SIG-M5 (cell line): Measurements from ENCODE around the gene TOLLIP.
"Not testable (repeated sequence)": the region's sequence is repeated elsewhere in the genome, so short reads cannot be mapped to it uniquely, and the experiment has no call there.

Experiments used
- DNase-seq: peaks from one replicate; lab custom pipeline; 2025; lab: John Stamatoyannopoulos, UW

Gene TOLLIP

DNA sequence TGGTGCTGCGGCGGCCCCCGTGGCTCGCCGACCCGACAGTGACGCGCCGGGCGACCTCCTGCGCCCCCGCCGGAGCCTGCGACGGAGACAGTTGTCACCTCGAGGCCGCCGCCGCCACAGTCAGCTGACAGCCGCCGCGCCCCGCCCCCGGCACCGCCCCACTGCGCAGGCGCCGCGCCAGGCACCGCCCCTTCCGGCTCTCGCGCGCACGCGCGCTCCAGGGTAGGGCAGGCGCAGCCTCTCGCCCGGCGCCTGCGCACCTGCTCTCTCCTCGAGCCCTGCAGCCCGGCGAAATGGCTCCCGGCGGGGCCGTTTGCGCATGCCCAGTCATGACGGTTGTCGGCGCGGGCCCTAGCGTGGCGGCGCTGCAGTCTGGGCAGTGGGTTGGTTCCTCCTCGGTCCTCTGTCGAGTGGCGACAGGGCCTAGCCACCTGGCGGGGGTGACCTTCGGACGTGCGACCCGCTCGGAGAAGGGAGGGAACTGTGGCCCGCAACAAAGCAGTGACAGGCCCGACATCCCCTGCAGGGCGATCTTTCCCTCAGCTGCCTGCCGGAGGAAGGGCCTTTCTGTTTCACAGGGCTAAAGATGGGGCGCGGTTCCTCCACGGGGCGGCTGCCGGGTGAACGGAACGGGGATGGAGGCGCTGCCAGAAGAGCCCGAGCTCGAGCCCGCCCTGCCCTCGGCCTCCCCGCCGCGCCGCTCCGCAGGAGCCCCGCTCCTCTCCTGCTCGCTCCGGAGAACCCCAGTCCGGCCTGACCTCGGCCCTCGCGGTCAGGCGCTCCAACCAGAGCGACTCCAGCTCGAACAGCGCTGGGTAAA is at the start of gene TOLLIP:
TSS of gene TOLLIP (minus strand) at position 135 of the 820 bp plus-strand sequence. CDS start at position 1, 134 bp downstream.
- DNase-seq: no peak

DNA sequence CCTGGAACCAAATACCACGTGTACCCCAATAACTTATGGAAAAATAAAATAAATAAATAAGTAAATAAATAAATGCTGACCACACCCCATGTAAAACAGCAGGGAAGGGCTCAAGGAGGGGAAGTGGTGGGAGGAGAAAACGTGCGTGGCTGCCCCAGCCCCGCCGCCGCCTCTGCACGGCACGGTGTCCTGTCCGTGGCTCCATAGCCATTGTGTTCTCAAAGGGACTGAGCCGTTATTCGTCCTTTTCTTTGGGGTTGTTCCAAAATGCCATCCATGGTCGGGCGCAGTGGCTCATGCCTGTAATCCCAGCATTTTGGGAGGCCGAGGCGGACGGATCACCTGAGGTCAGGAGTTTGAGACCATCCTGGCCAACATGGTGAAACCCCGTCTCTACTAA is 49.5 kb upstream of the TOLLIP start:
- not testable (repeated sequence) for DNase-seq

DNA sequence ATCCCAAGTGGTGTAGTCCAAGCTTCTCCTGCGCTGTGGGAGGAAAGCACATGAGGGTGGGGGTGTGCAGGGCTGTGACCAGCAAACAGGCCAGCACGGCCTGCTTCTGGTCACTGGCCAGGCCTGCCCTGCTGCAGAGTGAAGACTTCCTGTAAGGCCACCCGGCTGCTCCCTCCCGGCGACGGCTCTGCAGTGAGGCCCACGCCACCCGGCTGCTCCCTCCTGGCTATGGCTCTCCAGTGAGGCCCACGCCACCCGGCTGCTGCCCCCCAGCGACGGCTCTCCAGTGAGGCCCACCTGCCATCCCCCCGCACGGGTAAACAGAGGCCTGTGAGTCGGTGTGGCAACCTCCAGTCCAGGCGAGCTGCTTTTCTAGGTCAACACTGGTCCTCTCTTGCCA is 48.9 kb upstream of the TOLLIP start:
- DNase-seq: no peak

DNA sequence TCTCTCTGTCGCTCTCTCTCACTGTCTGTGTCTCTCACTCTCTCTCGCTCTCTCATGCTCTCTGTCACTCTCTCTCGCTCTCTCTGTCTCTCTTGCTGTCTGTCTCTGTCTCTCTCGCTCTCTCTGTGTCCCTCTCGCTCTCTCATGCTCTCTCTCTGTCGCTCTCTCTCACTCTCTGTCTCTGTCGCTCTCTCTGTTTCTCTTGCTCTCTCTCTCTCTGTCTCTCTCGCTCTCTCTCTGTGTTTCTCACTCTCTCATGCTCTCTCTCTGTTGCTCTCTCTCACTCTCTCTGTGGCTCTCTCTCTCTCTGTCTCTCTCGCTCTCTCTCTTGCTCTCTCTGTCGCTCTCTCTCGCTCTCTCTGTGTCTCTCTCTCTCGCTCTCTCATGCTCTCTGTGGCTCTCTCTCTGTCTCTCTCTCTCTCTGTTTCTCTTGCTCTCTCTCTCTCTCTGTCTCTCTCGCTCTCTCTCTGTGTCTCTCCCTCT is 47.1 kb upstream of the TOLLIP start:
- DNase-seq: no peak

DNA sequence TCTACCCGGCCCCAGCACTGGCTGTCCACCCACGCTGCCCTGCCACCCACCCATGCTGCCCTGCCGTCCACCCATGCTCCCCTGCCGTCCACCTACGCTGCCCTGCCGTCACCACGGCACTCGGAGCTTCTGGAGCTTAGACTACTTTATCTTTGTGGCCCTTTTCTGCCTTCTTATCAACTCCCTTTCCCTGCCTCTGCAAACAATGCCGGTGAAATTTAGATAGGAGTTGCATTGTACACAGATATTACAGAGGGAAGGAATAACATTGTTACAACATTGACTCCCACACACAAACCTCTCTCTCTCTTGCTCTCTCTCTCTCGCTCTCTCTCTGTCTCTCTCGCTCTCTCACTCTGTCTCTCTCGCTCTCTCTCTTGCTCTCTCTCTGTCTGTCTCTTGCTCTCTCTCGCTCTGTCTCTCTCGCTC is 46.6 kb upstream of the TOLLIP start:
- no peak for DNase-seq

DNA sequence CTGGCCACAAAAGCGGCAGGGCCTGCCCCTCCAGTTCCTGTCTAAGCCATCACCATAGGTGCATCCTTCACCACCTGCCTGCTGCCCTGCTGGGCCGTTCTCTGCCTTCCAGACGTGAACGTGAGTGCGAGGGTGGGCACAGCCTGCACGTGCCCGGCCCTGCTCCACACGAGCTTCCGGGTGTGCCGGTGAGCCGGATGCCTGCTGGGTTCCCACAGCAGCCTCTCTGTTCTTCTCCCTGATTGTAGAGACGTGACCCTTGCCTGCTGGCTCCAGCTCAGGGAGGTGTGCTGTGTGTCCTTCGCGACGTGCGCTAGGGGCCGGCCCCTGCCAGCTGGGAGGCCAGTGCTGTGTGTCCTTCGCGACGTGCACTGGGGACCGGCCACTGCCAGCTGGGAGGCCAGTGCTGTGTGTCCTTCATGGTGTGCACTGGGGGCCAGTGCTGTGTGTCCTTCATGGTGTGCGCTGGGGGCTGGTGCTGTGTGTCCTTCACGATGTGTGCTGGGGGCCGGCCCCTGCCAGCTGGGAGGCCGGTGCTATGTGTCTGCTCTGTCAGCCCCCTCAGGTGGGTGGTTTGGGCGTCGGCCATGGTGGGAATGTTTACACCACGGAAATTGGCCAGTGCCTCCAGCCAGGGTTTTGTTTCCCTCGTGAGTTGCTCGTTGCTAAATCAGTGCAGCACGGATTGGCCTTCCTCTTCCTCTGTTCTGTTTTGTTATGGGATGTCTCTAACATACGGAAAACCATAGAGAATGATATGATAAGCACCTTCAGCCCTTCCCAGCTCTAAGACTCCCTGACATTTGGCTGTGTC is 44.9 kb upstream of the TOLLIP start:
- no peak for DNase-seq

DNA sequence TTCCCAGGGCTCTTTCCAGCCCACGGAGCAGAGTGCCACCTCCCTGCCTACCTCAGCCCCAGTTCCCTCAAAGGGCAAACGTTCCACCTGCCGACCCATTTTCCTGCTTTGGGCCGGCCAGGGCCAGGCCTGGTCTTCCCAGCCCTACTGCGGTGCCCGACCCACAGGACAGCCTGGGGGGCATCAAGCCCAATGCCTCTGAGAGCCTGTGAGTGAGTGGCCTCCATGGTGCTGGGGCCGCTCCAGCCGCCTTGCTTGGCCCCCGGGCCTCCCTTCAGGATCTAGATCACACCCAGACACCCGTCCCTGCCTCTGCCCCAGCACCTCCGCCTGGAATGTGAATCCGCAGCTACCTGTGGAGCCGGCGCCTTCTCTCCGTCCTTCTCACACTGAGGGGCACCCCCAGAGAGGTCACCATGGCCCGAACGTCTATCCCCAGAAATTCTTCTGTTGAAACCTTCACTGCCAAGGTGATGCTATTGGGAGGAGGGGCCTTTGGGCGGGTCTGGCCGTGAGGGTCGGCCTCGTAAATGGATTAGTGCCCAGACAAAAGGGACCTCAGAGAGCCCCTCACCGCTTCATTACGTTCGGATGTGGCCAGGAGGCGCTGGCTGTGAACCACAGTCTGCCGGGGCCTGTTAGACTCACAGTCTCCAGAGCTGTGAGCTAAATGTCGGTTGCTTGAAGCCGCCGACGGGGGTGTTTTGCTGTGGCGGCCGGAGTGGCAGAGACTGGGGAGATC is 44.1 kb upstream of the TOLLIP start:
- no peak for DNase-seq

DNA sequence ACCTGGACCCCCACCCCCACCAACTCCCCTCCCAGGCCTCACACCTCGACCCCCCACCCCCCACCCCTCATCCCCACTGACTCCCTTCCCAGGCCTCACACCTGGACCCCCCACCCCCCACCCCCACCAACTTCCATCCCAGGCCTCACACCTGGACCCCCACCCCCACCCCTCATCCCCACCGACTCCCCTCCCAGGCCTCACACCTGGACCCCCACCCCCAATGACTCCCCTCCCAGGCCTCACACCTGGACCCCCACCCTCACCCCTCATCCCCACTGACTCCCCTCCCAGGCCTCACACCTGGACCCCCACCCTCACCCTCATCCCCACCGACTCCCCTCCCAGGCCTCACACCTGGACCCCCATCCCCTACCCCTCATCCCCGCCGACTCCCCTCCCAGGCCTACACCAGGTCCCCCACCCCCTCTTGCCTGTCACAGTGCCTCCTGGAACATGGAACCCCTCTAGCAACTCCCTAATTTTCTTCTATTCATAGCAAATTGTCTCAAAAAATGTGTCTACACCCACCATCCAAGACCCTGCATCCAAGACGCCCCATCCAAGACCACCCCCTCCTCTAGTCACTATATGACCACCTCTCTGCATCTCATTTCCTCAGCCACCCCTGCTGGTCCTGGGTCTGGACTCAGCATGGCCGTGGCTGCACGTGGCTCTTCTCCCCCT is 43.4 kb upstream of the TOLLIP start:
- DNase-seq: no peak

DNA sequence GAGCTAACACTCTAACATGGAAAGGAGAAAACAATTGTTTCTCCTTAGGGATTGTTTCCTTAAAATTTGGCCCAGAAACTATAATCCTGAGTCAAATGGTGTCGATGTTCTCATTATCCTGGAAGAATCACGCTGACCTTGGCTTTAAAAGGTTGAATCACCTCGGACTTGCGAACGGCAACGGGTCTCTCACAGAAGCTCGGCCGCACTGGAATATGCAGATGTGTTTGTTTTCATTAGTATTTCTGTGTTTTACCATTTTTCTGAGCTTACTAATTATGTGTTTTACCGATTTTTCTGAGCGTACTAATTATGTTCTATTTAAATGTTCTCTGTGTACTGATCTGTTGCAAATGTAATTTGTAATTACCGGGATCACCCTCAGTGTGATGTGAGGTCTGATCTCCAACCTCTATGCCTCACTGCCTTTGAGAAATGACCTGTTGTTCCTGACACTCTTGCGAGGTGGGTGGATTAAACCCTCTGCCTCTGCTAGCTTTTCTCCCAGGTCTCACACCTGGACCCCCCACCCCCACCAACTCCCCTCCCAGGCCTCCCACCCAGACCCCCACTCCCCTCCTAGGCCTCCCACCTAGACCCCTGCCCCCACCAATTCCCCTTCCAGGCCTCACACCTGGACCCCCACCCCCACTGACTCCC is 42.0 kb upstream of the TOLLIP start:
- DNase-seq: no peak

DNA sequence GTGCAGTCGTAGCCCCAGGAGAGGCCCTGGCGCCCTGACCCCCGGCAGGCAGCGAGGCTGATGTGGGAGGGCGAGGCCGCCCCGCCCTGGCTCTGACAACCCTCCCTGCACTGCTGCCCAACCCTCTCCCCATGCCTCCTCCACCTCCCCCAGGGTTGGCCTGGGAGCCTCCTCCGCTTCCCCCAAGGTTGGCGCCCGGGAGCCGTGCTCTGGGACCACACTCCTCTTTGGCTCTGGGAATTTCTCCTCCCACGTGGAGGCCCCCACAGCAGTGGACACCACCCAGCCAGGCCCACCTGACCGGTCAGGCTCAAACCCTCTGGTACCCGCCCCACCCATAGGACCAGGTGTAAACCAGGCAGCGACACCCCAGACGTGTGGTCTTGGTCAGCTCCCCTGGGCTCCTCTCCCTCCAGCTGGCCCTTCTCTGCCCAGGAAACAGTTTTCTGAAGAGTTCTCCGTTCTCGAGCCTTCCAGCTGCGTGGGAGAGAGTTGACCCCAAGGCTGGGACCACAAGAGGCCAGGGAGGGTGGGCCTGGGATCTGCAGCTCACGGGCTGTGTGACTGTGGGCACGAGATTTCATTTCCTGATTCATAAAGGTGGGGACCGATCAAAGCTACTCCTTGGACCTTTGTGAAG is 40.8 kb upstream of the TOLLIP start:
- DNase-seq: no peak

DNA sequence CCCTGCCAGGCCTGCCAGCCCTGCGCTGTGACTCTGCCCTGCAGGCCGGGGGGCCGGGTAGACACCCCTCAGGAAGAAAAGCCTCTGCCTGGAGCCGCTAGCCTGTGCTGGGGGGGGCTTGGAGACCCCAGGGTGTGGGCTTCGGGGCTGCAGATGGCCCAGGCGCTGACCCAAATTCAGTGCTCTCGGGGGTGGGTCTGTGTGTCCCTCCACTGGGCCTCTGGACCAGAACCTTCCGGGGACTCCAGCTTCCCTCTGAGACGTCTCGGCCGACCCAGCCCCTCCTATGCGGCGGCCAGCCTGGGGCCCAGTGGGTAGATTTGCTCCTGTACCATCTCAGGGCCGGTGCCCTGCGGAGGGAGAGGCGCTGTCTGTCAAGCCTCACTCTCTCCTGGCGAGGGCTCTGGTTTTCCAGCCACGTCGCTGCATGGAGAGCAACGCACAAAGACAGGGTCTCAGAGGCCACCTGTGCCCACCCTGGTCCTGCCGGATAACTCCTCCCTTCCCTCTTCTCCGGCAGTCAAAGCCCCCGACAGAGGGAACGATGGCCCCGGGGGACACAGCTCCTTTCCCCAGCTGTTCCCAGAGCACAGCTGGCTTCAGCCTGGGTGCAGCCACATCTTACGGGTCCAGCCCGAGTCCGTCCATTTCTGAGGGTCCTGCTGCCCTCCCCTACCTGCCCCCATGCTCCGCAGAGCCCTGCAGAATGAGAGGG is 40.1 kb upstream of the TOLLIP start:
- no peak for DNase-seq

DNA sequence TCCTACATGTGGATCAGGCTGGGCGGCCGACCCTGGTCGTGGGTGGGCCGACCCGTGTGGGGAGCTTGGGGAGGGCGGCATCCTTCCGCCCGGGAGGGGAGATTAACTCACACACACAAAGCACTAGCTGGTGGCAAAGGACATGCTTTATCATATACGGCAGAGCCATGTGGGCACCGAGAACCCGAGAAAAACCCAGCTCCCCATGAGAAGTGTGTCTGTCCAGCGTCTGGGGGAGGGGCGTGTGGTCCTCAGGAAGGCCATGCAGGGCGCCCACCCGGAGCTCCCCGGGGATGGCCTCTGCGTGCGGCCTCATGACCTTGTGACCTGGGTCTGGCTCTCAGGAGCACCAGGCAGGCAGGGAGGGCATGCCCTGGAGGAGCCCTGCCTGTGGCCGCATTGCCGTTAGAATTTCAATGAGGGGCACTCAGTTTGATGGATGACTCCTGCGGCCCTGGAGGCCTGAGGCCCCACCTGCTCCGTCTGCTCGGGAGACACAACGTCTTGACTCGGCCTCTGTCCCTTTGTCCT is 39.4 kb upstream of the TOLLIP start:
- DNase-seq: no peak

DNA sequence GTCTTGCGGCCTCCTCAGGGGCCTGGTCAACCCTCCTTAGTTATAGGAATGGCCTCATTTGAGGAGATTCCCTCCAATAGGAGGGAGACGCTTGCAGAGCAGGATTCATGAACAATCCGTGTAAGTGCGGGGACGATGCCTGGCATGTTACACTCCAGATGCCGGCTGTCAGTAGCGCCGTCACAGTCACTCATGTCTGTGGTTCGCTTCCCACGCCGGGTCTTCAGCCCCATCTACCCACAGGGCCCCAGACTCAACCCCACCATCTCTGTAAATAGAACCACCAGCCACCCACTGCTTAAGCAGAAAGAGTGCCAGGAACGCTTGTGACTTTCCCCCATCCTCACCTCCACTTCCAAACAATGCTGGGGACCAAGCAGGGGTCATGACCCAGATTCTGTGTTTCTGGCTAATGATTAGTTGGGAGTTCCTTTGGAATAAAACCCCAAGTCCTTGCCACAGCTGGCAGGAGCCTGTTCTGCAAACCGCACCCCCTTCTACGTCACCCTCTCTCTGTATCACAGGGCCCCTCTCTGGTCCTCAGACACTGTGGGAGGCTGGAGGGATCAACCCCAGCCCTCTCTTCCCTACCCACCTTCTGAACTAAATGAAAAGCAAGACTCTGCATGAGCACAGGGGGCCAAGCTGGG is 38.8 kb upstream of the TOLLIP start:
- DNase-seq: no peak

DNA sequence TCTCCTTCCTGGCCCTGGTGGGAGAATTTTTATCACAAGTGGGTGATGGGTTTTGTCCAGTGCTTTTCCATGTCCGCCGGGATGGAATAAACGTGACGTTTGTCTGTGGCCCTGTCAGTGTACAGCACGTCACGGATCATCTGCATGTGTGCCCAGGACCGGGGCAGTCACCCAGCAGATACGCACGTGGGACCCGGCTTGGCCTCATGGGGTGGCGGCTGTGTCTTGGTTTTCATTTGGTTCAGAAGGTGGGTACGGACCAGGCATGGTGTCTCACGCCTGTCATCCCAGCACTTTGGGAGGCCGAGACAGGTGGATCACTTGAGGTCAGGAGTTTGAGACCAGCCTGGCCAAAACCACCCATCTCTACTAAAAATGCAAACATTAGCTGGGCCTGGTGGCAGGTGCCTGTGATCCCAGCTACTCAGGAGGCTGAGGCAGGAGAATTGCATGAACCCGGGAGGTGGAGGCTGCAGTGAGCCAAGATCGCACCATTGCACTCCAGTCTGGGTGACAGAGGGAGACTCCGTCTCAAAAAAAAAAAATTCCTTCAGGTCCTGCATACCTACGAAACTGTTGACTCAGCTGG is 38.1 kb upstream of the TOLLIP start:
- DNase-seq: not testable (repeated sequence)

DNA sequence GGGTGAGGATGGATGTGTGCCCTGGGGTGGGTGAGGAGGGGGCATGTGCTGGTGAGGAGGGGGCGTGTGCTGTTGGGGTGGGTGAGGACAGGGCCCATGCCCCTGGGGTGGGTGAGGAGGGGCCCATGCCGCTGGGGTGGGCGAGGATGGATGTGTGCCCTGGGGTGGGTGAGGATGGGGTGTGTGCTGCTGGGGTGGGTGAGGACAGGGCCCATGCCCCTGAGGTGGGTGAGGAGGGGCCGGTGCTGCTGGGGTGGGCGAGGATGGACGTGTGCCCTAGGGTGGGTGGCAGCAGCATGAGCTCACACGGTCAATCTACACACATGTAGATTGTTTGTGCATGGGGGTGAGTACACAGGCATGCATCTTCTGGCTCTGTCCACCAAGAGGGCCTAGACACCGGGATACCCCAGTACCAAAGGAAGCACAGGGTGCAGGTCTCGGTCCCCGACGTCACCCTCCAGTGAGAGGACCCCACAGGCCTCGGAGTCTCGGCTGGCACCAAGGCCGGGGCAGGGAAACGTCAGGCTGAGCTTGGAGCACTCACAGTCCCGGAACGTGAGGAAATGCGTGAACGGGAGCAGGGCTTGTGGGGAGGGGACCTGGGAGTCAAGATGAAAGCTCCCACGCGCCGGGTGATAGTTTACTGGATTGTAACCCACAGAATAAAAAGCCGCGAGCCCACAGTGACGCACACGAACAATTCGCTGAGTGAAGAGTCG is 37.4 kb upstream of the TOLLIP start:
- DNase-seq: no peak

DNA sequence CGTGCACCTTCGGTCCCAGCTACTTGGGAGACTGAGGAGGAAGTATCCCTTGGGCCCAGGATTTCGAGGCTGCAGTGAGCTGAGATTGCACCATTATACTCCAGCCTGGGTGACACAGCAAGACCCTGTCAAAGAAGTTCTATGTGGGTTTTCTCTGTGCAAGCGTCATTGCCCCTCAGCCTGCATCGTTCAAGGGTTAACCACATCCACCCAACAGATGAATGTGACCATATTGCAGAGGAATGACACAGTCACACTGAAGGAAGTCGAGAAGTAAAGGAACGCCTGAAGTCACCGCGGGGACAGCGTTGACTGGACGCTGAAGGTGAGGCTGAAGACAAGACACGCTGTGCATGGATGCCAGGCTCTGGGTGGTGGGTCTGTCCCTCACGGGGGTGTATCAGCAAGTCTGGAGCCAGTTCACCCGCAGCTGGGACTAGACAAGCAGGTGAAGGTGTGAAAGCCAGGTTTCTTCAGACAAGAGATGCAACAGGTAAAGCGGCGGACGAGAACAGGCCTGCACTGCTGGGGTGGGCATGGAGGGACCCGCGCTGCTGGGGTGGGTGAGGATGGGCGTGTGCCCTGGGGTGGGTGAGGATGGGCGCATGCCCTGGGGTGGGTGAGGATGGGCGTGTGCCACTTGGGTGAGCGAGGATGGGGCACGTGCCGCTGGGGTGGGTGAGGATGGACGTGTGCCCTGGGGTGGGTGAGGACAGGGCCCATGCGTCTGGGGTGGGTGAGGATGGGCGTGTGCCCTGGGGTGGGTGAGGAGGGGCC is 36.5 kb upstream of the TOLLIP start:
- peak; percentile 4 for DNase-seq

DNA sequence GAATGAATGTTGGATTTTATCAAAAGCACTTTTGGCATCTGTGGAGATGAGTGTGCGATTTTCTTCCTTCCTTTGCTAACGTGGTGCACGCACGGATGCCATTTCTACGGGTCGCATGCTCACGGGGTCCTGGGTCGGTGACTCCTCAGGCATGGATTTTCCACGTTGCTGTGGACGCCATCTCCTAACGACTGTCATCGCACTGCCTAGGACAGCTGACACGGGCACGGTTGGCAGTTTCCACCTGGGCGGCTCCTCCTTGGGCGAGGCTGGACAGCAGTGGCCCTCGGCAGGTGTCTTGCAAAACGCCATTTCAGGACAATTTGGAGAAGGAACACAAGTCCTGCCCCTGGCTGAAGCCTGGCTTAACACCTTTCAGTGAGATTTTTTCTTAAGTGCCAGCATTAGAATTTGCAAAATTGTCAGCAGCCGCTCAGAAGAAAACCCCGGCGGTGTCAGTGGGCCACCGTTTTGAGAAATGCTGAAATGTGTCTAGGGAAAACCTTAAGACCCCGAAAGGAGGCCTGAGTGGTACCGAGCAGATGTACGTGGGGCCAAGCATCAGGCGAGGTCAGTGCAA is 34.7 kb upstream of the TOLLIP start:
- no peak for DNase-seq
